ENCODE data around the gene ECI1.

GRCh38 chr16:2273931-2274330 lies 22.5 kb upstream of the ECI1 start:
- TF ChIP-seq POLR2A (IDR thresholded peaks at IDR 0.05) (no peak), CTCF (IDR thresholded peaks at IDR 0.05) (no peak), POLR2AphosphoS5 (IDR thresholded peaks at IDR 0.05) (no peak)
